HG03103 (cell line): Measurements from ENCODE around the gene PEX5L.

Source experiments
- ATAC-seq: cut with Tn5 transposase; IDR thresholded peaks from one replicate; pipeline ENCODE4 v1.9.1; 2021; ENCODE audit warnings: low read depth; ENCODE audit not compliant: unreplicated experiment

PEX5L gene

DNA sequence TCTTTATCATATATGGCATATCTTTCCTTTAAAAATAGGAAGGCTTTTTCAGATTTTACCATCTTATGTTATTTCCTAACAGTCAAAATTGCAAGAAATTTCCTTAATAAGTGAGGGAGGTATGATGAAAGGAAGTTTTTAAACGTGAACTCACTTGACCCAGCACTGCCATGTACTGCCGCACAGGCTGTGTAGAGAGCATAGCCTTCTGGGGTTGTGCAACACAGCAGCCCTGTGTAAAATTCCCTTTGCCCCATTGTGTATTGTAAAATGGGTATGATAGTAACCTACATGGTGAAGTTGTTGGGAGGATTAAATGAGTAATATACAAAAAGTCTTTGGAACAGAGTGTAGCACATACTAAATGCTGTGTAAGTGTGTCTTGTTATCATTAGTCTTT is 78.6 kb downstream of the PEX5L start:
- ATAC-seq, result no peak

- no peak for ATAC-seq
Observed at GRCh38 chr3:179957264-179957845, 79.4 kb downstream of the PEX5L start.

DNA sequence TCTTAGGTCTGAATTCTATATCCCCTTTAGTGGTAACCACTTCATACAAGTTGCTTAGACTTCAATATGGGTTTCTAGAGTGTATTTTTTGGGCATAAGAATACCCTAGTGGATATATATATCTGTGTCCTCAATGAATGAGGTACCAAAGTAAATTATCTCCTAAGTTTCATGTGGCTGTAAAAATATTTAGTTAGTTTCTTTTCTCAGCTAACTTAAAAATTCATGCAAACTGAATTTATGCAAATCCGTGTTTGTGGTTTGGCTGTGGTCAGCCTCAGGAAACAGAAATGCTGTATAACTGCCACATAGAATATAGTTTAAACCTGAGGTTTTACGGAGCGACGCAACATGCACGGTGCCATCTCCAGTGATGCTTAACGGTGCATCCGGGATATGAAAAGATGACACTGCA is 80.3 kb downstream of the PEX5L start:
- ATAC-seq, result peak; percentile 91

GRCh38 chr3:179955809-179956208 is 80.9 kb downstream of the PEX5L start:
- ATAC-seq, result no peak

DNA sequence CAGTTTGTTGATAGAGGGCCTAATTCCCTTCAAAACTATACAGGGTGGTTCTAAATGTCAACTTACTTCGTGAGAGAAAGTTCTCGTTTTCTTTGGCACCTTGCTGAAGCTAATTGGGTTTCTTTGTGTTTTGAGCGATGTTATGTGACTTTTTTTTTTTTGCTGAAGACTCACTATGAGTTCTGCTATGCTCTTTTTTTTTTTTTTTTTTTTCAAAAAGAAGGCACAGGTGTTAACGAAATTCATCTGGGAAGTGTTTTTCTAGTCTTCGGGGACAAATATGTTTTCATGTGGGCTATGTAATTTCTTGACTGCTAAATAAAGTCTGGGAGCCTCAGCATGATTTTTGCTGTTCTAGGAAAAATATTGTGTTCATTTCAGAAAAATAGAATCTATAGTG is 81.5 kb downstream of the PEX5L start:
- ATAC-seq, result no peak

GRCh38 chr3:179953993-179954870 is 82.5 kb downstream of the PEX5L start:
- ATAC-seq, result no peak

GRCh38 chr3:179950840-179951239 is 85.9 kb downstream of the PEX5L start:
- no peak for ATAC-seq

DNA sequence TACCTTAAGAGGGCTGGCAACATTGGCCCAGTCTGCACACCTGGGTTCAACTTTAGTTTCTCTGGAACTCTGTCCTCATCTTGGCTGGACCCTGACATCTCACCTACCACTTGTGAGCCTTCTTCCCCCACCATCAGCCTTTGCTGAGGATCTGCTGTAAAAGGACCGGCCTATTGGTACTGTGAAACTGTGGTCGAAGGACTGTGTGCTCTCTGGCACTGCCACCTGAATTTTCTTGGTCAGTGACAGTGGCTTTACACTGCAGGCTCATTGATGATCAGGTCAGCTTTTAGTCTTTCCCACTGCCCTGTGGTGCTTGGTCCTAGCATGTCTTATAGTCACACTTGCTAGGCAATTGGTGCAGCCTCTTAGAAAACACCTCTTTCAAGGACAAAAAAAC is 86.9 kb downstream of the PEX5L start:
- peak; percentile 8 for ATAC-seq

DNA sequence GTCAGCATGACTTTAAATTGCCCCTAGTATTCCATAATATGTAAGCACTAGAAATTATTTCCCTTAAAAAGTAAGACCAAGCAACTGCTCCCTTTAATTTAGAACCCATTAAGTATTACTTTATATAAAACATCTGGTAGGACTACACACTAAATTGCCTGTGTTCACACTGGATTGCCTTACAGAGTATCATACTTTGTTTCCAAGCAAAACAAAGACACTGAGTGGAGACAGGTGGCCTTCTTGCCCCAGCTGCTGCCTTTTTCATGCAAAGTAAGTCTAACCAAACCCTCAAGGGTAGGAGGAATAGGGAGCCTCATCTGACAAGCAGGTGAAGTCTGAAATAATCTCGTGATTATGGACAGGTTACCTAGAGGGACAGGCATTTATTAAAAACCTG is 87.3 kb downstream of the PEX5L start:
- ATAC-seq, result peak; percentile 66

GRCh38 chr3:179948740-179949139 is 88.0 kb downstream of the PEX5L start:
- ATAC-seq, result no peak

- no peak for ATAC-seq
Observed at GRCh38 chr3:179945569-179945968, 91.2 kb downstream of the PEX5L start.

DNA sequence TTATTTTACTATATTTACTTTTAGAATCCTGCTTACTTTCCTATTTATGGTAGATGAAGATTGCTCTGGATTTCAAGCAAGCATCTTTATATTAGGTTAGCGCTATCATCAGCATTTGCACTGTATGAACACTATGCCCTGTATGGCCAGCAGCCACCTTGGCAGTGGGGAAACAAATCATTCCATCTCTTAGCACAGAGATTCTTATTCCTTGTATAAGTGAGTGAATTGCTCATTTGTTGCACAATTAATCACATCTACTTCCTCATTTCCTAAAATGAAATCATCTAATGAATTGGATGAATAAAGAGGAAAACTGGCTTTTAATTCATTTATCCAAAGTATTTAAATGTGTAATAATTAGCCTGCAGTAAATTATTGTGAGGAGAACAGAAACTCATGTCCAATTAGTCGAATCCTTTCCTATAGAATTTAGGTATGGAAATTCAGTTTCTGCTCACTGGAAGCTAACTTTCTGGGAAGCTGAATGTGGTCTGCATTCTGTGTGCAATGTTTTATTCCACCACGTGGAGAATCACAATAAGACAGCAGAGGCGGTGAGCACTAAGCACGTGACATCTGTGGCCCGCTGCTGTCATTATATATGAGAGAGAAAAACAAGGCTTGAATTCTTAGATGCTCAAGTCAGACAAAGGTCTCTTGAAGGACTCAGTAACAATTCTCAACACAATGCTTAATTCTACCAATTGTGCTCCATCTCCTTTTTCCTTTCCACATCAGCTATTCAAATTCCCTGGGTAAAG is 93.4 kb downstream of the PEX5L start:
- ATAC-seq, result no peak

GRCh38 chr3:179942553-179943075 is 94.1 kb downstream of the PEX5L start:
- no peak for ATAC-seq

DNA sequence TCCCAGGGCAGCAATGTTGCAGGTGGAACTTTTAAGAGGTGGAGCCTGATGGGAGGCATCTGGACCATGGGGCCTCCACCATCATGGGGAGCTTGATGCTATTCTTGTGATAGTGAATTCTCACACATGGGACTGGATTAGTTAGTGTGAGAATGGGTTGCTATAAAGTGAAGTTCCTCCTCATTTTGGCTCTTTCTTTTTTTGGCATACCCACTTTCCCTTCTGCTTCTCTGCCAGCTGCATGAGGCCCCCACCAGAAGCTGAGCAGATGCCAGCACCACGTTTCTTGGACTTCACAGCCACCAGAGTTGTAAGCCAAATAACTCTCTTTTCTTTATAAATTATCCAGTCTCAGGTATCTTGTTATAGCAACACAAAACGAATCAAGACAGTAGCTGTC is 101.0 kb downstream of the PEX5L start:
- no peak for ATAC-seq

DNA sequence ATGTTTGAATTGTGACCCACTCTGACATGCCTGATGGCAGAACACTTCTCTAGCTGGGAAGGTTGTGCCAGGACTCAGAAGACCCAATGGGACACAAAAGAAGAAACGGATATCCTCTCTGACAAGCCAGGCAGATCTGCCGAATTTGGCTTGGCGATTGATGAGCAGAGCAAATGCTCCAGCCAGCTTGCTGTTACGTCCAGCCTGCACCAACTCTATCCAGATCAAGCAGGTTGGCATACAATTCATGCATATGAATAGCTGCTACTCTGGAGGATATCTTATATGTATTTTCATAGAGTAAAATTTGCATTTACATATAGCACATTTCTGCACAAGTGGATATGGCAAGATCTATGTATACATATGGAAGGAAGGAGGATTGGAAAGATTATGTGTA is 102.8 kb downstream of the PEX5L start:
- no peak for ATAC-seq

DNA sequence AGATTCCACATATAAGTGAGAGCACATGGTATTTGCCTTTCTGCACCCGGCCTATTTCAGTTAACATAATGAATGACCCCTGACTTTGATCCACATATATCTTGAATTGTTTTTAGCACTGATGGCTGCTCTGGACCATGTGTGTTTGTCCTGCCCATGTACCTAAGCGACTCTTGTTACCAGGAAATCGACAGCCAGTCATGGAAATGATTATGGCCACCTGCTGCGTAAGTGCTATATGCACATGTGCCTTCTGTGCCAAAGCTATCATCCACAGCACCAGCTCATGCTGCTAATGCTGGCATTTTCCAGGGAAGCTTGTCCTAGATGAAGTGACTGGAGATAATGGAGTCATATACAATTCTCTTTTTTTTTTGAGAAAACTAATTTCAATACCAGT is 103.7 kb downstream of the PEX5L start:
- no peak for ATAC-seq

- ATAC-seq, result no peak
Observed at GRCh38 chr3:179932674-179933073, 104.1 kb downstream of the PEX5L start.

DNA sequence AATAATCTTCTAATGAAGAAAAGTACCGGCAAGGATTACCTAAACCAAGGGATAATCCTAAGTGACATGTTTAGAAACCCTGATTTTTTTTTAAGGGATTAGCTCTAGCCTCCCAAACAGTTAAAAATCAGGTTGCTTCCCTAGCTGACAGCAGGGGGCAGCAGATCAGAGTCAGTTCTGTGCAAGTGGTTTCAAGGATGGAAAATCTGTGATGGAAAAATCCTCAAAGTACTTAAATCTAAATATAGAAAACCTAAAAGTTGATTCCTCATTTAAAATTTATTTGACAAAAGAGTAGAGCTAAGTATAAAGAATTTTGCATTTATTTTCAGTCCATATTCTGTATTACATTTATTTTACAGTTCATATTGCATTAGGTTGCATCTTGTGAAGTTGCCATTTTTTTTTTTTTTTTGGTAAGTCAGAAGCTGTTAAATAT is 107.6 kb downstream of the PEX5L start:
- ATAC-seq, result peak; percentile 51

DNA sequence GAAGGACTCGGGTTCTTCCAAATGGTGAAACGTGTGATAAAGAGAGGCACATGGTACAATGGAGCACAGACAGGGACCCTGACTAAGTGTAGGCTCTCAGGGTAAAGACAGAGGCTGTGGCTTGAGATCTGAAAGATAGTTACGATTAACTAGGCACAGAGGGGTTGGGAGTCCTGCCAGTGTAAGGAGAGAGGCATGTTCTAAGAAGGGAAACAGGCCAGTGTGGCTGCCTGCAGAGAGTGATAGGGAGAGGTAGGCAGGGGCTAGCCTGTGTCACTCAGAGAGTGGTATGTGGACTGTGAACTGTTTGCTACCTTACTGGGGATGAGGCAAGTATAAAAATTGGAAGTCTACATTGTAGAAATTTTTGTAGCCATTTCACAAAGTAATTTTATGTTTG is 109.5 kb downstream of the PEX5L start:
- ATAC-seq, result no peak

GRCh38 chr3:179921951-179922350 is 114.8 kb downstream of the PEX5L start:
- no peak for ATAC-seq

DNA sequence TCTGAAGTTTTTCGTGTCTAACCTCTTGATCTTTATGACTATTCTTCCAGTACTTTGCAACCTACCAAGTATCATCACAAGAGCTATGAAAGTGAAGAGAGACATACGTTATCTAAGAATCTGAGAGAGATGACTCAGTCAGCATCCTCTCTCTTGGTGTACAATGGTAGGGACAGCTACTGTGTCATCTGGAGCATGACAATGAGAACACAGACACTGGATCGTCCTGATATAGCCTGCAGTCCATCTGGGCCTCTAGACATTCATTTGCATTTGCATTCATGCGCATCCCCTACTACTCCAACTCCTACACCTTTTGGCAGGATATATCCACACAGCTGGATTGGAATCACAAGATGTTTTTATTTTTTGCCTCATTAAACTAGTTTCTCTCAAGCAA is 115.2 kb downstream of the PEX5L start:
- ATAC-seq, result peak; percentile 97
